K562 (cell line): Measurements from ENCODE around the gene MICOS13. TPM values are rescaled to one million over a fixed set of nuclear protein-coding genes. Genes with fewer than 3 reads are reported as not detected.

ENCODE experiments used
- CHD2 ChIP-seq: IDR thresholded peaks from 2 replicates; pipeline ENCODE4 v1.6.1; 2011; ENCODE audit warnings: low read depth, low read length
- CREB1 ChIP-seq, 2 experiments: sonication (generic) in 1 of 2; formaldehyde crosslinking in 1 of 2; IDR thresholded peaks; 2 replicates each; pipeline versions ENCODE4 v1.6.1 to v1.8.0; 2012 to 2022; ENCODE audit warnings: inconsistent platforms in 1 of 2, mild to moderate bottlenecking in 1 of 2, missing genetic modification reagents in 1 of 2, moderate library complexity in 1 of 2
- FOXM1 ChIP-seq, 2 experiments: fragments of 450-650 bp in 1 of 2; sonication (generic) in 1 of 2; formaldehyde crosslinking in 1 of 2; IDR thresholded peaks; 2 replicates each; pipeline versions ENCODE4 v1.6.1 to v1.9.0; 2017 to 2022; ENCODE audit warnings: low read depth in 2 of 2, mild to moderate bottlenecking in 2 of 2, missing genetic modification reagents in 1 of 2, moderate library complexity in 1 of 2
- L3MBTL2 ChIP-seq: fragments of 450-650 bp; IDR thresholded peaks from 2 replicates; pipeline ENCODE4 v1.6.1; 2016; ENCODE audit warnings: mild to moderate bottlenecking, moderate library complexity
- U2AF2 ChIP-seq: fragments of 200-400 bp; formaldehyde crosslinking; optimal IDR thresholded peaks from 2 replicates; pipeline ENCODE3; 2017; ENCODE audit warnings: low read depth, mild to moderate bottlenecking, low read length
- ZKSCAN3 ChIP-seq: fragments of 250-450 bp; sonication (Bioruptor Pico); IDR thresholded peaks from 2 replicates; pipeline ENCODE4 v1.4.0; 2020
- ZNF79 ChIP-seq: fragments of 250-450 bp; sonication (Bioruptor Pico); IDR thresholded peaks from 2 replicates; pipeline ENCODE4 v1.4.0; 2020; ENCODE audit warnings: low read depth, mild to moderate bottlenecking, moderate library complexity
- polyA plus RNA-seq, 8 experiments: library from polyadenylated mRNA; depleted of rRNA in 4 of 8; stranded (reverse) in 5 of 8; unstranded in 3 of 8; fragments of >200 nt; fragmentation: Nextera tagmentation in 2 of 8; fragmentation: Illumina TruSeq in 1 of 8; extraction: Ambion mirVana in 2 of 8; extraction: Trizol in 1 of 8; gene quantifications; 2 replicates each; pipeline versions ENCODE4 v1.2.1 to v1.2.3, GENCODE V29; 2011 to 2014; ENCODE audit warnings: inconsistent platforms in 1 of 8, missing spikeins in 1 of 8
- total RNA-seq, 7 experiments: library from RNA; depleted of rRNA in 6 of 7; stranded (reverse); fragments of >200 nt in 6 of 7; fragmentation: Illumina TruSeq in 2 of 7; extraction: Trizol in 2 of 7; gene quantifications; 2 replicates each; pipeline versions ENCODE4 v1.2.1 to v1.2.3, GENCODE V29; 2011 to 2021; ENCODE audit warnings: low replicate concordance in 1 of 7
- TF ChIP-seq, protein P1 (sequence below): fragments of 450-650 bp; IDR thresholded peaks from 2 replicates; pipeline ENCODE4 v1.7.1; 2018; ENCODE audit warnings: mild to moderate bottlenecking, low read depth; ENCODE audit not compliant: partially characterized antibody
- TF ChIP-seq, protein P2 (sequence below), 2 experiments: fragments of 450-650 bp in 1 of 2; sonication (generic) in 1 of 2; formaldehyde crosslinking in 1 of 2; IDR thresholded peaks in 1 of 2; conservative IDR thresholded peaks in 1 of 2; 2 replicates each; pipeline versions ENCODE4 v1.6.1 to v1.8.1; 2016 to 2023; ENCODE audit warnings: mild to moderate bottlenecking in 2 of 2, moderate library complexity in 2 of 2, inconsistent platforms in 1 of 2, missing genetic modification reagents in 1 of 2
- TF ChIP-seq, protein P3 (sequence below): sonication (generic); formaldehyde crosslinking; IDR thresholded peaks from 2 replicates; pipeline ENCODE4 v1.8.0; 2022; ENCODE audit warnings: mild to moderate bottlenecking, missing genetic modification reagents
- TF ChIP-seq, protein P4 (sequence below): sonication (generic); formaldehyde crosslinking; IDR thresholded peaks from 2 replicates; pipeline ENCODE4 v1.5.0; 2020; ENCODE audit warnings: missing genetic modification reagents
- TF ChIP-seq, protein P5 (sequence below), 2 experiments: fragments of 450-650 bp; IDR thresholded peaks; 2 replicates each; pipeline ENCODE4 v1.6.1; 2018; ENCODE audit warnings: mild to moderate bottlenecking in 2 of 2, low read depth in 1 of 2; ENCODE audit not compliant: partially characterized antibody in 2 of 2
- TF ChIP-seq, protein P6 (sequence below): fragments of 450-650 bp; formaldehyde crosslinking; conservative IDR thresholded peaks from 2 replicates; pipeline ENCODE4 v1.4.0; 2022; ENCODE audit warnings: mild to moderate bottlenecking, missing genetic modification characterization

The MICOS13 gene
- total and polyA plus RNA-seq, 9 of the 15 experiments (the other 6 are each of a cell fraction or from before 2014, with no cell fraction given), result 15.5 to 220 (median 49.4) TPM

DNA sequence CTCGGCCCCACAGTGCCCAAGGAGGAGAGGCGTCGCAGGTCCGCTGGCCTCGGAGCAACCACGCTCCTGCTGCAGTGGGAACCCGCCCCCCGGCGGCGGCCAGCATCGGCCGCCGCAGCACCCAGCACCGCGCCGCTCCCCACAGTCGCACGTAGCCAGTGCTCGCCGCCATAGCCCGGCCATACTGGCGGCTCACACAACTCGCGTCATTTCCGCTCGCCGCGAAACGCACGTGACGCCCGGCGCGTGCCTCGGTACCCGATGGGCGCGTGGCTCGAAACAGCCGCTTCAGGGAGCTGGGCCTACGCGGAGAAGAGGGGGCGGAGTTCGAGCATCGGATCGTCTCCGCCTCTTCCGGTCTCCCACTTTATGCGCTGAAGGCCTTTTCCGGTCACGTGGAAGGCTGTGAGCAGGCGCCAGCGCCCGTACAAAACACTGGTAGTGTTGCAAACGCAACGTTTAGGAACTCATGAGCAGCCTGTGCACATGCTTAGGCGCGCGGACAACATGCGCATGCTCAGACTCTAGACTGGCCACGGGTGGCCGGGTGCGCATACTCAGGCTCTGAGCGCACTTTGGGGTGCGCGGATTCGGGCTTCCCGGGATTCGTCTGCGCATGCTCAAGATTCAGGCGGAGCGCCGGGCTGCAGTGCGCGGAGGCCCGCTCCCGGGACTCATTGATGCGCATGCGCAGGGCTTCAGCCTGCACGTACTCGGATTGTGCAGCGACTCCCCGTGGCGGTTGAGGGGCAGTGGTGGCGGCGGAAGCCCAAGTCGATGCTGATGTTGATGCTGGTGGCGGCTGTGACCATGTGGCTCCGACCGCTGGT is 39.9 kb upstream of the MICOS13 start, which contains the start of the genes CATSPERD and LONP1 (continued):
- TF ChIP-seq, protein P1, sequence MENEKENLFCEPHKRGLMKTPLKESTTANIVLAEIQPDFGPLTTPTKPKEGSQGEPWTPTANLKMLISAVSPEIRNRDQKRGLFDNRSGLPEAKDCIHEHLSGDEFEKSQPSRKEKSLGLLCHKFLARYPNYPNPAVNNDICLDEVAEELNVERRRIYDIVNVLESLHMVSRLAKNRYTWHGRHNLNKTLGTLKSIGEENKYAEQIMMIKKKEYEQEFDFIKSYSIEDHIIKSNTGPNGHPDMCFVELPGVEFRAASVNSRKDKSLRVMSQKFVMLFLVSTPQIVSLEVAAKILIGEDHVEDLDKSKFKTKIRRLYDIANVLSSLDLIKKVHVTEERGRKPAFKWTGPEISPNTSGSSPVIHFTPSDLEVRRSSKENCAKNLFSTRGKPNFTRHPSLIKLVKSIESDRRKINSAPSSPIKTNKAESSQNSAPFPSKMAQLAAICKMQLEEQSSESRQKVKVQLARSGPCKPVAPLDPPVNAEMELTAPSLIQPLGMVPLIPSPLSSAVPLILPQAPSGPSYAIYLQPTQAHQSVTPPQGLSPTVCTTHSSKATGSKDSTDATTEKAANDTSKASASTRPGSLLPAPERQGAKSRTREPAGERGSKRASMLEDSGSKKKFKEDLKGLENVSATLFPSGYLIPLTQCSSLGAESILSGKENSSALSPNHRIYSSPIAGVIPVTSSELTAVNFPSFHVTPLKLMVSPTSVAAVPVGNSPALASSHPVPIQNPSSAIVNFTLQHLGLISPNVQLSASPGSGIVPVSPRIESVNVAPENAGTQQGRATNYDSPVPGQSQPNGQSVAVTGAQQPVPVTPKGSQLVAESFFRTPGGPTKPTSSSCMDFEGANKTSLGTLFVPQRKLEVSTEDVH, result peak; percentile 89
- TF ChIP-seq ZKSCAN3 (CRISPR knock-in tag), result no peak
- no peak for TF ChIP-seq U2AF2
- 0 out of 2 replicates have a peak, but pooled peaks have one; percentile 21 for TF ChIP-seq CHD2
- TF ChIP-seq L3MBTL2, result peak; percentile 91; the same call in 1 of the 2 replicates
- TF ChIP-seq, protein P2, sequence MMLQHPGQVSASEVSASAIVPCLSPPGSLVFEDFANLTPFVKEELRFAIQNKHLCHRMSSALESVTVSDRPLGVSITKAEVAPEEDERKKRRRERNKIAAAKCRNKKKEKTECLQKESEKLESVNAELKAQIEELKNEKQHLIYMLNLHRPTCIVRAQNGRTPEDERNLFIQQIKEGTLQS (IDR thresholded peaks at IDR 0.05), result no peak
- TF ChIP-seq, protein P2 (CRISPR knock-in tag; conservative IDR thresholded peaks at IDR 0.05), result peak; percentile 2; the same call in 1 of the 2 replicates
- TF ChIP-seq, protein P3, sequence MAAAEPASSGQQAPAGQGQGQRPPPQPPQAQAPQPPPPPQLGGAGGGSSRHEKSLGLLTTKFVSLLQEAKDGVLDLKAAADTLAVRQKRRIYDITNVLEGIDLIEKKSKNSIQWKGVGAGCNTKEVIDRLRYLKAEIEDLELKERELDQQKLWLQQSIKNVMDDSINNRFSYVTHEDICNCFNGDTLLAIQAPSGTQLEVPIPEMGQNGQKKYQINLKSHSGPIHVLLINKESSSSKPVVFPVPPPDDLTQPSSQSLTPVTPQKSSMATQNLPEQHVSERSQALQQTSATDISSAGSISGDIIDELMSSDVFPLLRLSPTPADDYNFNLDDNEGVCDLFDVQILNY (CRISPR knock-in tag), result peak; percentile 29; the same call in 1 of the 2 replicates
- TF ChIP-seq, protein P4, sequence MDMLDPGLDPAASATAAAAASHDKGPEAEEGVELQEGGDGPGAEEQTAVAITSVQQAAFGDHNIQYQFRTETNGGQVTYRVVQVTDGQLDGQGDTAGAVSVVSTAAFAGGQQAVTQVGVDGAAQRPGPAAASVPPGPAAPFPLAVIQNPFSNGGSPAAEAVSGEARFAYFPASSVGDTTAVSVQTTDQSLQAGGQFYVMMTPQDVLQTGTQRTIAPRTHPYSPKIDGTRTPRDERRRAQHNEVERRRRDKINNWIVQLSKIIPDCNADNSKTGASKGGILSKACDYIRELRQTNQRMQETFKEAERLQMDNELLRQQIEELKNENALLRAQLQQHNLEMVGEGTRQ (CRISPR knock-in tag), result peak; percentile 96
- TF ChIP-seq, protein P5, sequence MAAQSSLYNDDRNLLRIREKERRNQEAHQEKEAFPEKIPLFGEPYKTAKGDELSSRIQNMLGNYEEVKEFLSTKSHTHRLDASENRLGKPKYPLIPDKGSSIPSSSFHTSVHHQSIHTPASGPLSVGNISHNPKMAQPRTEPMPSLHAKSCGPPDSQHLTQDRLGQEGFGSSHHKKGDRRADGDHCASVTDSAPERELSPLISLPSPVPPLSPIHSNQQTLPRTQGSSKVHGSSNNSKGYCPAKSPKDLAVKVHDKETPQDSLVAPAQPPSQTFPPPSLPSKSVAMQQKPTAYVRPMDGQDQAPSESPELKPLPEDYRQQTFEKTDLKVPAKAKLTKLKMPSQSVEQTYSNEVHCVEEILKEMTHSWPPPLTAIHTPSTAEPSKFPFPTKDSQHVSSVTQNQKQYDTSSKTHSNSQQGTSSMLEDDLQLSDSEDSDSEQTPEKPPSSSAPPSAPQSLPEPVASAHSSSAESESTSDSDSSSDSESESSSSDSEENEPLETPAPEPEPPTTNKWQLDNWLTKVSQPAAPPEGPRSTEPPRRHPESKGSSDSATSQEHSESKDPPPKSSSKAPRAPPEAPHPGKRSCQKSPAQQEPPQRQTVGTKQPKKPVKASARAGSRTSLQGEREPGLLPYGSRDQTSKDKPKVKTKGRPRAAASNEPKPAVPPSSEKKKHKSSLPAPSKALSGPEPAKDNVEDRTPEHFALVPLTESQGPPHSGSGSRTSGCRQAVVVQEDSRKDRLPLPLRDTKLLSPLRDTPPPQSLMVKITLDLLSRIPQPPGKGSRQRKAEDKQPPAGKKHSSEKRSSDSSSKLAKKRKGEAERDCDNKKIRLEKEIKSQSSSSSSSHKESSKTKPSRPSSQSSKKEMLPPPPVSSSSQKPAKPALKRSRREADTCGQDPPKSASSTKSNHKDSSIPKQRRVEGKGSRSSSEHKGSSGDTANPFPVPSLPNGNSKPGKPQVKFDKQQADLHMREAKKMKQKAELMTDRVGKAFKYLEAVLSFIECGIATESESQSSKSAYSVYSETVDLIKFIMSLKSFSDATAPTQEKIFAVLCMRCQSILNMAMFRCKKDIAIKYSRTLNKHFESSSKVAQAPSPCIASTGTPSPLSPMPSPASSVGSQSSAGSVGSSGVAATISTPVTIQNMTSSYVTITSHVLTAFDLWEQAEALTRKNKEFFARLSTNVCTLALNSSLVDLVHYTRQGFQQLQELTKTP (IDR thresholded peaks at IDR 0.05; ENCODE audit: low read depth in 1 of 2, partially characterized antibody in 2 of 2), result peak in 1 of 2 experiments; percentile 52
- TF ChIP-seq, protein P6, sequence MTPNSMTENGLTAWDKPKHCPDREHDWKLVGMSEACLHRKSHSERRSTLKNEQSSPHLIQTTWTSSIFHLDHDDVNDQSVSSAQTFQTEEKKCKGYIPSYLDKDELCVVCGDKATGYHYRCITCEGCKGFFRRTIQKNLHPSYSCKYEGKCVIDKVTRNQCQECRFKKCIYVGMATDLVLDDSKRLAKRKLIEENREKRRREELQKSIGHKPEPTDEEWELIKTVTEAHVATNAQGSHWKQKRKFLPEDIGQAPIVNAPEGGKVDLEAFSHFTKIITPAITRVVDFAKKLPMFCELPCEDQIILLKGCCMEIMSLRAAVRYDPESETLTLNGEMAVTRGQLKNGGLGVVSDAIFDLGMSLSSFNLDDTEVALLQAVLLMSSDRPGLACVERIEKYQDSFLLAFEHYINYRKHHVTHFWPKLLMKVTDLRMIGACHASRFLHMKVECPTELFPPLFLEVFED, result no peak
- TF ChIP-seq FOXM1 (IDR thresholded peaks at IDR 0.05; ENCODE audit: low read depth), result no peak
- TF ChIP-seq FOXM1 (CRISPR knock-in tag; IDR thresholded peaks at IDR 0.05; ENCODE audit: low read depth), result 0 out of 2 replicates have a peak, but pooled peaks have one; percentile 10
- peak; percentile 97 for TF ChIP-seq CREB1 (IDR thresholded peaks at IDR 0.05)
- peak; percentile 97 for TF ChIP-seq CREB1 (CRISPR knock-in tag; IDR thresholded peaks at IDR 0.05)
- TF ChIP-seq ZNF79 (CRISPR knock-in tag), result no peak
